SK-N-SH (cell line): ENCODE measurements around the gene ASAP2. TPM values are rescaled to one million over a fixed set of nuclear protein-coding genes. Genes with fewer than 3 reads are reported as not detected.
A peak's percentile ranks its signal among the peaks of the same experiment; 100 is the strongest.

ENCODE experiments used
- CTCF ChIA-PET: fragments of 300-600, 350-600 bp; formaldehyde crosslinking; extraction: SDS; loops from one replicate; lab custom pipeline; 2021; lab: Yijun Ruan, JAX
- POLR2A ChIA-PET: fragments of 350-600 bp; sonication (Branson Sonifier 250); formaldehyde crosslinking; extraction: SDS; loops from one replicate; lab custom pipeline; 2020; ENCODE audit warnings: antibody characterized with exemption, inconsistent platforms; lab: Yijun Ruan, JAX
- DNase-seq: peaks from one replicate; pipeline ENCODE4 v3.0.0; 2012
- H2AFZ ChIP-seq: fragments of 200-600 bp; sonication (generic); 2 replicates; pipeline ENCODE4 v1.8.1; 2016; ENCODE audit warnings: antibody characterized with exemption, mild to moderate bottlenecking, low read depth
- H3F3A ChIP-seq: fragments of 200-600 bp; sonication (generic); replicated peaks from 2 replicates; pipeline ENCODE3; 2016; ENCODE audit warnings: antibody characterized with exemption, mild to moderate bottlenecking; ENCODE audit not compliant: insufficient read depth
- H3K27ac ChIP-seq, 2 experiments: fragments of 200-500 bp in 1 of 2; fragments of 200-600 bp in 1 of 2; sonication (Bioruptor generic) in 1 of 2; sonication (generic), shearing (Covaris generic) in 1 of 2; 2 replicates each; pipeline versions ENCODE4 v1.5.1 to v1.6.1; 2014 to 2016; ENCODE audit warnings: low read depth in 2 of 2, inconsistent platforms in 1 of 2, low read length in 1 of 2, mild to moderate bottlenecking in 1 of 2, mixed read lengths in 1 of 2
- H3K27me3 ChIP-seq: fragments of 200-600 bp; sonication (generic), shearing (Covaris generic); 2 replicates; pipeline ENCODE4 v1.6.1; 2016; ENCODE audit warnings: mixed run types; ENCODE audit not compliant: insufficient read depth
- H3K36me3 ChIP-seq, 2 experiments: fragments of 200-500 bp in 1 of 2; fragments of 200-600 bp in 1 of 2; sonication (Bioruptor generic) in 1 of 2; sonication (generic) in 1 of 2; replicated peaks in 1 of 2; 2 replicates each; pipeline versions ENCODE3 to v1.5.1; 2014 to 2016; ENCODE audit warnings: low read length in 1 of 2, mild to moderate bottlenecking in 1 of 2; ENCODE audit not compliant: insufficient read depth in 2 of 2, control insufficient read depth in 1 of 2
- H3K4me1 ChIP-seq, 2 experiments: fragments of 200-500 bp in 1 of 2; fragments of 200-600 bp in 1 of 2; sonication (Bioruptor generic) in 1 of 2; sonication (generic), shearing (Covaris generic) in 1 of 2; 2 replicates each; pipeline versions ENCODE4 v1.5.1 to v1.6.1; 2014 to 2016; ENCODE audit warnings: low read depth in 1 of 2, low read length in 1 of 2, mixed run types in 1 of 2; ENCODE audit not compliant: insufficient read depth in 2 of 2, control insufficient read depth in 1 of 2
- H3K4me2 ChIP-seq: fragments of 200-600 bp; sonication (generic), shearing (Covaris generic); 2 replicates; pipeline ENCODE4 v1.6.1; 2017; ENCODE audit warnings: mixed run types
- H3K4me3 ChIP-seq, 2 experiments: fragments of 200-500 bp in 1 of 2; fragments of 200-600 bp in 1 of 2; sonication (Bioruptor generic) in 1 of 2; sonication (generic), shearing (Covaris generic) in 1 of 2; 2 replicates each; pipeline versions ENCODE4 v1.5.1 to v1.8.1; 2014 to 2016; ENCODE audit warnings: low read depth in 2 of 2, inconsistent platforms in 1 of 2, low read length in 1 of 2, mild to moderate bottlenecking in 1 of 2, mixed read lengths in 1 of 2, moderate library complexity in 1 of 2
- H3K79me2 ChIP-seq: fragments of 200-600 bp; sonication (generic); 2 replicates; pipeline ENCODE4 v1.8.1; 2017; ENCODE audit warnings: mild to moderate bottlenecking; ENCODE audit not compliant: insufficient read depth
- H3K9ac ChIP-seq: fragments of 200-600 bp; sonication (generic); 2 replicates; pipeline ENCODE4 v1.6.1; 2017; ENCODE audit warnings: mixed run types
- H3K9me2 ChIP-seq: fragments of 200-600 bp; sonication (generic); 2 replicates; pipeline ENCODE4 v1.6.1; 2017; ENCODE audit warnings: mixed run types
- H3K9me3 ChIP-seq: fragments of 200-600 bp; sonication (generic); 2 replicates; pipeline ENCODE4 v1.6.1; 2017; ENCODE audit warnings: mixed run types, mild to moderate bottlenecking, moderate library complexity
- H4K20me1 ChIP-seq: fragments of 200-600 bp; sonication (generic); 2 replicates; pipeline ENCODE4 v1.6.1; 2017; ENCODE audit warnings: mild to moderate bottlenecking, mixed run types; ENCODE audit not compliant: insufficient read depth
- EZH2phosphoT487 ChIP-seq: fragments of 200-600 bp; sonication (generic); IDR thresholded peaks from 2 replicates; pipeline ENCODE4 v1.6.1; 2017; ENCODE audit warnings: low read depth, mixed run types, mild to moderate bottlenecking, antibody characterized with exemption, moderate library complexity, borderline replicate concordance
- FOSL2 ChIP-seq: IDR thresholded peaks from 2 replicates; pipeline ENCODE4 v1.4.0; 2012; ENCODE audit warnings: low read depth, mild to moderate bottlenecking, moderate library complexity, borderline replicate concordance
- FOXJ3 ChIP-seq: sonication (generic); formaldehyde crosslinking; IDR thresholded peaks from 2 replicates; pipeline ENCODE4 v1.5.1; 2020; ENCODE audit warnings: mild to moderate bottlenecking, missing genetic modification reagents
- JUND ChIP-seq: IDR thresholded peaks from 2 replicates; pipeline ENCODE4 v1.4.0; 2012
- NFIC ChIP-seq: IDR thresholded peaks from 2 replicates; pipeline ENCODE4 v1.4.0; 2012; ENCODE audit warnings: borderline replicate concordance
- NRF1 ChIP-seq: IDR thresholded peaks from 2 replicates; pipeline ENCODE4 v1.6.1; 2012; ENCODE audit warnings: low read depth, mild to moderate bottlenecking, low read length
- POLR2AphosphoS5 ChIP-seq: IDR thresholded peaks from 2 replicates; pipeline ENCODE4 v1.6.1; 2012; ENCODE audit warnings: low read depth, low read length
- RCOR1 ChIP-seq: fragments of 150-350 bp; IDR thresholded peaks from 2 replicates; pipeline ENCODE4 v1.6.1; 2017; ENCODE audit warnings: antibody characterized with exemption, low read length
- RXRA ChIP-seq: IDR thresholded peaks from 2 replicates; pipeline ENCODE4 v1.4.0; 2012; ENCODE audit warnings: low read depth, mild to moderate bottlenecking, borderline replicate concordance
- SMC3 ChIP-seq: IDR thresholded peaks from 2 replicates; pipeline ENCODE4 v1.6.1; 2012; ENCODE audit warnings: low read depth, low read length, improper control_type of control experiment
- TAF1 ChIP-seq: IDR thresholded peaks from 2 replicates; pipeline ENCODE4 v1.6.1; 2012; ENCODE audit warnings: low read depth, mild to moderate bottlenecking, low read length, moderate library complexity, borderline replicate concordance
- TCF12 ChIP-seq: IDR thresholded peaks from 2 replicates; pipeline ENCODE4 v1.4.0; 2012
- TEAD4 ChIP-seq: IDR thresholded peaks from 2 replicates; pipeline ENCODE4 v1.4.0; 2012; ENCODE audit warnings: mild to moderate bottlenecking, borderline replicate concordance; ENCODE audit not compliant: insufficient read depth
- WGBS: methylation state at CpG from one replicate; pipeline ENCODE4 v1.1.6; 2017; ENCODE audit warnings: low lambda C conversion rate; 5-methylcytosine and 5-hydroxymethylcytosine counted together
- polyA plus RNA-seq, 3 experiments: library from polyadenylated mRNA; depleted of rRNA; stranded (reverse); fragments of >200 nt; gene quantifications; 2 replicates each; pipeline ENCODE4 v1.2.3, GENCODE V29; 2012
- TF ChIP-seq, protein P1 (sequence below): IDR thresholded peaks from 2 replicates; pipeline ENCODE4; 2012
- TF ChIP-seq, protein P2 (sequence below): IDR thresholded peaks from 2 replicates; pipeline ENCODE4 v1.4.0; 2012; ENCODE audit warnings: low read depth
- TF ChIP-seq, protein P3 (sequence below): IDR thresholded peaks from 2 replicates; pipeline ENCODE4 v1.4.0; 2012; ENCODE audit warnings: low read depth, borderline replicate concordance
- TF ChIP-seq, protein P4 (sequence below): fragments of 200-600 bp; sonication (generic); IDR thresholded peaks from 2 replicates; pipeline ENCODE4 v1.6.1; 2017; ENCODE audit warnings: antibody characterized with exemption, mild to moderate bottlenecking, moderate library complexity
- TF ChIP-seq, protein P5 (sequence below): fragments of 150-350 bp; IDR thresholded peaks from 2 replicates; pipeline ENCODE4 v1.6.1; 2017; ENCODE audit warnings: antibody characterized with exemption, low read length, low read depth, borderline replicate concordance

Gene ASAP2
- polyA plus RNA-seq, 1 of the 3 experiments (the other 2 are of a cell fraction), result 37.9 TPM

DNA sequence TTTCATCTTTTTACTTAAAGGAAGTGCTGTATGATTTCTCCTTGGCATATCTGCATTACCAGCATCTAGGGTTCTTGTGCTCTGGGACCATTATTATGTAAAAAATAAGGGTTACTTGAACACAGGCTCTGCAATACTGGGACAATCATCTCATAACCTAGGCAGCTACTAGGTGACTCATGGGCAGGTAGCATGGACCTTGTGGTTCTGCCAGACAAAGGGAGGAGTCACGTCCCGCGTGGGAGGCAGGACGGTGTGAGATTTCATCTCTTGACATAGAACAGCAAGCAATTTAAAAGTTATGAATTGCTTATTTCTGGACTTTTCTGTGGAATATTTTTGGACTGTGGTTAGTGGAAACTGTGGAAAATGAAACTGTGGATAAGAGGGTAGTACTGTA is 34.1 kb downstream of the ASAP2 start:
- Histone ChIP-seq H3K4me1 (peaks cover 56 to 82% of the 10 kb centered on the region in 2 experiments), H3K9ac (no peak overlapping the region; the same call in 1 of the 2 replicates), H3K9me2 (no peaks in the 10 kb centered on the region), H3F3A (peaks cover 33% of the 10 kb centered on the region), H2AFZ (no peak overlapping the region), H3K9me3 (no peaks in the 10 kb centered on the region), H3K27ac (peak overlapping the region; percentile 51 to 82), H3K4me2 (0 out of 2 replicates have a peak overlapping the region, but pooled peaks have one; percentile 3), H3K79me2 (peaks cover 100% of the 10 kb centered on the region), H3K27me3 (no peaks in the 10 kb centered on the region), H3K36me3 (peaks cover 0 to 10% of the 10 kb centered on the region in 2 experiments), H4K20me1 (no peaks in the 10 kb centered on the region), H3K4me3 (no peak overlapping the region)
- POLR2A ChIA-PET, result no interaction called here
- 72% methylated on average over 4 of the region's 4 CpGs for WGBS
- TF ChIP-seq, protein P1, sequence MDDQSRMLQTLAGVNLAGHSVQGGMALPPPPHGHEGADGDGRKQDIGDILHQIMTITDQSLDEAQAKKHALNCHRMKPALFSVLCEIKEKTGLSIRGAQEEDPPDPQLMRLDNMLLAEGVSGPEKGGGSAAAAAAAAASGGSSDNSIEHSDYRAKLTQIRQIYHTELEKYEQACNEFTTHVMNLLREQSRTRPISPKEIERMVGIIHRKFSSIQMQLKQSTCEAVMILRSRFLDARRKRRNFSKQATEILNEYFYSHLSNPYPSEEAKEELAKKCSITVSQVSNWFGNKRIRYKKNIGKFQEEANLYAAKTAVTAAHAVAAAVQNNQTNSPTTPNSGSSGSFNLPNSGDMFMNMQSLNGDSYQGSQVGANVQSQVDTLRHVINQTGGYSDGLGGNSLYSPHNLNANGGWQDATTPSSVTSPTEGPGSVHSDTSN, result 0 out of 2 replicates have a peak, but pooled peaks have one; percentile 15
- TF ChIP-seq JUND, result 0 out of 2 replicates have a peak, but pooled peaks have one; percentile 12
- TF ChIP-seq TCF12, result peak; percentile 35; the same call in 1 of the 2 replicates
- no peak for TF ChIP-seq POLR2AphosphoS5
- TF ChIP-seq, protein P2, sequence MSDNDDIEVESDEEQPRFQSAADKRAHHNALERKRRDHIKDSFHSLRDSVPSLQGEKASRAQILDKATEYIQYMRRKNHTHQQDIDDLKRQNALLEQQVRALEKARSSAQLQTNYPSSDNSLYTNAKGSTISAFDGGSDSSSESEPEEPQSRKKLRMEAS, result no peak
- TF ChIP-seq NRF1, result no peak
- peak; percentile 20; the same call in 1 of the 2 replicates for TF ChIP-seq FOSL2
- TF ChIP-seq SMC3, result no peak
- CTCF ChIA-PET, result interaction anchor here (0.6 kb wide), 1 partner anchor 274 kb away, joined by 3 read pairs; no protein-coding TSS in a partner anchor
- DNase-seq, result no peak

DNA sequence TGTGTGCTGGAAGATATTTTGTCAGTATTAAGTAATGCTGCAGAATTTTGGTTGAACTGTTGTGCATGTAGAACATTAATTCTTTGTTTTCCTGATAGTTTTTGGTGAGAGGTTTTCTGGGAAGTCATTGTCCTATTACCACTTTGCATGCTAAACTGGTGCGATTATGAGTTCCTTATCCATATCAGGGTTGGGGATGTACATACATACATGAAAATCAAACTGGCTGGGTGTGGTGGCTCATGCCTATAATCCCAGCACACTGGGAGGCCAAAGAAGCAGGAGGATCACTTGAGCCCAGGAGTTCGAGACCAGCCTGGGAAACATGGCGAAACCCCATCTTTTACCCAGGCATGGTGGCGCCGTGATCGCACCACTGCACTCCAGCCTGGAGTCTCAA is 34.6 kb downstream of the ASAP2 start:
- 0 out of 2 replicates have a peak overlapping the region, but pooled peaks have one; percentile 3 for H3K4me2 ChIP-seq
- DNase-seq, result no peak
- H2AFZ ChIP-seq, result no peak overlapping the region
- peaks cover 53 to 81% of the 10 kb centered on the region in 2 experiments for H3K4me1 ChIP-seq
- ChIA-PET CTCF (interaction anchor here (0.6 kb wide), 1 partner anchor 274 kb away, joined by 3 read pairs; no protein-coding TSS in a partner anchor), POLR2A (no interaction called here)
- H3K27me3 ChIP-seq, result no peaks in the 10 kb centered on the region
- H3F3A ChIP-seq, result peaks cover 28% of the 10 kb centered on the region
- no peaks in the 10 kb centered on the region for H3K9me2 ChIP-seq
- H3K9me3 ChIP-seq, result no peaks in the 10 kb centered on the region
- H3K79me2 ChIP-seq, result peaks cover 100% of the 10 kb centered on the region
- H3K4me3 ChIP-seq, result no peak overlapping the region
- no peak overlapping the region; the same call in 1 of the 2 replicates for H3K9ac ChIP-seq
- no peak for TF ChIP-seq FOXJ3
- no peak for TF ChIP-seq RXRA
- no peak for TF ChIP-seq SMC3
- TF ChIP-seq, protein P3, sequence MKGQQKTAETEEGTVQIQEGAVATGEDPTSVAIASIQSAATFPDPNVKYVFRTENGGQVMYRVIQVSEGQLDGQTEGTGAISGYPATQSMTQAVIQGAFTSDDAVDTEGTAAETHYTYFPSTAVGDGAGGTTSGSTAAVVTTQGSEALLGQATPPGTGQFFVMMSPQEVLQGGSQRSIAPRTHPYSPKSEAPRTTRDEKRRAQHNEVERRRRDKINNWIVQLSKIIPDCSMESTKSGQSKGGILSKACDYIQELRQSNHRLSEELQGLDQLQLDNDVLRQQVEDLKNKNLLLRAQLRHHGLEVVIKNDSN, result no peak
- TF ChIP-seq TAF1, result no peak
- no peak for TF ChIP-seq TEAD4
- TF ChIP-seq RCOR1, result no peak
- TF ChIP-seq TCF12, result no peak
- TF ChIP-seq, protein P4, sequence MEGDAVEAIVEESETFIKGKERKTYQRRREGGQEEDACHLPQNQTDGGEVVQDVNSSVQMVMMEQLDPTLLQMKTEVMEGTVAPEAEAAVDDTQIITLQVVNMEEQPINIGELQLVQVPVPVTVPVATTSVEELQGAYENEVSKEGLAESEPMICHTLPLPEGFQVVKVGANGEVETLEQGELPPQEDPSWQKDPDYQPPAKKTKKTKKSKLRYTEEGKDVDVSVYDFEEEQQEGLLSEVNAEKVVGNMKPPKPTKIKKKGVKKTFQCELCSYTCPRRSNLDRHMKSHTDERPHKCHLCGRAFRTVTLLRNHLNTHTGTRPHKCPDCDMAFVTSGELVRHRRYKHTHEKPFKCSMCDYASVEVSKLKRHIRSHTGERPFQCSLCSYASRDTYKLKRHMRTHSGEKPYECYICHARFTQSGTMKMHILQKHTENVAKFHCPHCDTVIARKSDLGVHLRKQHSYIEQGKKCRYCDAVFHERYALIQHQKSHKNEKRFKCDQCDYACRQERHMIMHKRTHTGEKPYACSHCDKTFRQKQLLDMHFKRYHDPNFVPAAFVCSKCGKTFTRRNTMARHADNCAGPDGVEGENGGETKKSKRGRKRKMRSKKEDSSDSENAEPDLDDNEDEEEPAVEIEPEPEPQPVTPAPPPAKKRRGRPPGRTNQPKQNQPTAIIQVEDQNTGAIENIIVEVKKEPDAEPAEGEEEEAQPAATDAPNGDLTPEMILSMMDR, result no peak
- TF ChIP-seq NFIC, result no peak
- TF ChIP-seq, protein P5, sequence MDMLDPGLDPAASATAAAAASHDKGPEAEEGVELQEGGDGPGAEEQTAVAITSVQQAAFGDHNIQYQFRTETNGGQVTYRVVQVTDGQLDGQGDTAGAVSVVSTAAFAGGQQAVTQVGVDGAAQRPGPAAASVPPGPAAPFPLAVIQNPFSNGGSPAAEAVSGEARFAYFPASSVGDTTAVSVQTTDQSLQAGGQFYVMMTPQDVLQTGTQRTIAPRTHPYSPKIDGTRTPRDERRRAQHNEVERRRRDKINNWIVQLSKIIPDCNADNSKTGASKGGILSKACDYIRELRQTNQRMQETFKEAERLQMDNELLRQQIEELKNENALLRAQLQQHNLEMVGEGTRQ, result no peak
- no peak for TF ChIP-seq JUND
- no peak for TF ChIP-seq EZH2phosphoT487
- TF ChIP-seq, protein P1, result no peak
- TF ChIP-seq, all 33 proteins: peak for 0
- Histone ChIP-seq H3K36me3 (peaks cover 0 to 10% of the 10 kb centered on the region in 2 experiments), H4K20me1 (no peaks in the 10 kb centered on the region), H3K27ac (peak overlapping the region; percentile 51 to 82; a peak in 3 of 4 replicates)
- WGBS, result 94% methylated on average over 6 of the region's 6 CpGs
